ENCODE results near the gene ERCC6L2. TPM values are rescaled to one million over a fixed set of nuclear protein-coding genes. Genes with fewer than 3 reads are reported as not detected.

The ERCC6L2 gene, protein sequence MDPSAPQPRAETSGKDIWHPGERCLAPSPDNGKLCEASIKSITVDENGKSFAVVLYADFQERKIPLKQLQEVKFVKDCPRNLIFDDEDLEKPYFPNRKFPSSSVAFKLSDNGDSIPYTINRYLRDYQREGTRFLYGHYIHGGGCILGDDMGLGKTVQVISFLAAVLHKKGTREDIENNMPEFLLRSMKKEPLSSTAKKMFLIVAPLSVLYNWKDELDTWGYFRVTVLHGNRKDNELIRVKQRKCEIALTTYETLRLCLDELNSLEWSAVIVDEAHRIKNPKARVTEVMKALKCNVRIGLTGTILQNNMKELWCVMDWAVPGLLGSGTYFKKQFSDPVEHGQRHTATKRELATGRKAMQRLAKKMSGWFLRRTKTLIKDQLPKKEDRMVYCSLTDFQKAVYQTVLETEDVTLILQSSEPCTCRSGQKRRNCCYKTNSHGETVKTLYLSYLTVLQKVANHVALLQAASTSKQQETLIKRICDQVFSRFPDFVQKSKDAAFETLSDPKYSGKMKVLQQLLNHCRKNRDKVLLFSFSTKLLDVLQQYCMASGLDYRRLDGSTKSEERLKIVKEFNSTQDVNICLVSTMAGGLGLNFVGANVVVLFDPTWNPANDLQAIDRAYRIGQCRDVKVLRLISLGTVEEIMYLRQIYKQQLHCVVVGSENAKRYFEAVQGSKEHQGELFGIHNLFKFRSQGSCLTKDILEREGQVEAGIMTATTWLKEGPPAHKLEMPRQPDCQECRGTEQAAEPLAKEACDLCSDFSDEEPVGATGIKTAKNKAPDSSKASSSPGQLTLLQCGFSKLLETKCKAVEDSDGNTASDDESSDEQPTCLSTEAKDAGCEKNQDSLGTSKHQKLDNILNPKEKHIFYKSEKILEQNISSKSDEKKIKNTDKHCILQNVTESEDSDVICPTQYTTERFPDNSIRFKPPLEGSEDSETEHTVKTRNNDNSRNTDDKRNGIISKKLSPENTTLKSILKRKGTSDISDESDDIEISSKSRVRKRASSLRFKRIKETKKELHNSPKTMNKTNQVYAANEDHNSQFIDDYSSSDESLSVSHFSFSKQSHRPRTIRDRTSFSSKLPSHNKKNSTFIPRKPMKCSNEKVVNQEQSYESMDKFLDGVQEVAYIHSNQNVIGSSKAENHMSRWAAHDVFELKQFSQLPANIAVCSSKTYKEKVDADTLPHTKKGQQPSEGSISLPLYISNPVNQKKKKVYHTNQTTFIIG (N-terminal part only)
- total RNA-seq (2021; ENCODE audit: unreplicated experiment) (39.2 TPM), Bru-seq, nascent RNA (percentile 86 among the genes with signal in this experiment), BruChase-seq, experiment 1, labeled RNA remaining after a 6-hour chase (percentile 74 among the genes with signal in this experiment), BruChase-seq, experiment 2, labeled RNA remaining after a 2-hour chase (percentile 73 among the genes with signal in this experiment)
- polyA plus RNA-seq (2012) = 10.6 and 14.0 TPM in 2 replicates
- long read RNA-seq, partial matches to known transcripts = 26 of 37 reads
- long read RNA-seq, other reads (novel, unspliced or antisense) = 11 of 37 reads

DNA sequence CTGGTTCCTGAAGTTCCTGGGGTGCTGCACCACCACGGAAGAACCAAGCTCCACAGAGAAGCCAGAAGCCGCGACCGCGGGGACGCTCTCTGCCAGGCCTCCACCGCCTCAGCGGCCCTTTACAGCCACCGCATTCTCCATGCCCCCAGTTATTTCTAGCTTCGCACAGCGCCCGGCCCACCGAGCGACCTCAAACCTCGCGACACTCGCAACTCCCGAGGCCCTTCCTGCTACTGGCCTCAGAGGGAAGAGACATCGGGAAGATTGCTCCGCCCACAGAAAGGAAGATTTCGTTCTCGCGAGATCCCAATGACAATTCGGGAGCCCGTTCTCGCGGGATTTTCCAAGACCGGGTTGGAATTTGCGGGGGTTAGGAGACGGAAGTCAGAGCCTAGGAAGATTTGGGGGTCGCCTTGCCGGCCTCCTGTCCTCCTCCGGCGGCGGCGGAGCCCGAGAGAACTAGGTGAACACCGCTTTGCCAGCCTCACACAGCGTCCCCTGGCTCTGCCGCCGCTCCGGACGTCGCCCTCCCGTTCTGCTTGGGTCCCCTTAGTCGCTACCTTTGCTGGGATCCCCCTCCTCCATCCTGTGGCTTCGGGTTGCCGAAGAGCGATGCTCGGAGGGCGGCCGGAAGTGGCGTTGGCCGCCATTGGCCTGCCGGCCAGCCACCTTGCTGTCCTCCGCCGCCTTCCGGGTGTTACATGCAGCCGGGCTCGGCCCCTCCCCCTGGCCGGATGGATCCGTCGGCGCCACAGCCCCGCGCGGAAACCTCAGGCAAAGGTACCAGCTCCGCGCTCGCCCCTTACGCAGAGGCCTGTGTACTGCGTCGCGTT is at the start of gene ERCC6L2:
Gene ERCC6L2, plus strand, starts transcription at position 387 of the 833 bp plus-strand sequence. Its CDS starts 348 bp downstream, at position 735.
- Histone ChIP-seq H3K4me2 (ENCODE audit: low read length) (no peak within 1 kb of the TSS), H3K9me3 (ENCODE audit: control insufficient read depth in 1 of 2, insufficient read depth in 1 of 2, low read depth in 1 of 2, low read length in 2 of 2) (no peaks in the 10 kb centered on the region), H3K27ac (ENCODE audit: low read depth, low read length) (no peak within 1 kb of the TSS; the same call in 1 of the 2 replicates), H3K4me3 (replicated peaks in 1 of 2; ENCODE audit: low read depth in 1 of 2, low read length in 2 of 2) (no peak within 1 kb of the TSS), H3K79me2 (ENCODE audit: insufficient read depth, low read length) (peaks cover 37% of the 10 kb centered on the region), H2AFZ (ENCODE audit: low read depth, low read length, poor library complexity, severe bottlenecking) (peak within 1 kb of the TSS; percentile 65), H3K27me3 (ENCODE audit: insufficient read depth, low read length) (no peaks in the 10 kb centered on the region), H3K4me1 (ENCODE audit: control insufficient read depth in 1 of 2, insufficient read depth in 2 of 2, low read length in 2 of 2) (peaks cover 4 to 7% of the 10 kb centered on the region in 2 experiments; a peak in 3 of 4 replicates), H3K9ac (ENCODE audit: low read length) (no peak within 1 kb of the TSS), H4K20me1 (ENCODE audit: insufficient read depth) (no peaks in the 10 kb centered on the region), H3K36me3 (ENCODE audit: control insufficient read depth in 1 of 2, insufficient read depth in 2 of 2, low read length in 2 of 2) (peaks cover 0 to 3% of the 10 kb centered on the region in 2 experiments; a peak in 1 of 4 replicates), H3K9me2 (ENCODE audit: insufficient read depth) (no peaks in the 10 kb centered on the region)
- CTCF ChIA-PET = no interaction called here
- intact Hi-C loops (cut with micrococcal nuclease) = loop anchor here (5.0 kb wide), 2 partner anchors 368 to 448 kb away; no protein-coding TSS in a partner anchor
- ATAC-seq (peak; percentile 88), DNase-seq (ENCODE audit: low read depth, low spot score) (peak; percentile 99)
- BruUV-seq (replicated peaks) = no TSS peak
- POLR2A ChIA-PET = interaction anchor here (0.6 to 1.6 kb wide), 4 partner anchors 9 to 139 kb away, joined by 3 to 7 read pairs (median 4); no protein-coding TSS in a partner anchor
- RAD21 ChIA-PET (ENCODE audit: low non-redundant PET in 1 of 2, low total read pairs in 2 of 2, uncharacterized antibody in 2 of 2, unreplicated experiment in 2 of 2) = no interaction called here
- TF ChIP-seq JUND (IDR thresholded peaks at IDR 0.05) (peak; percentile 22; the same call in 1 of the 2 replicates), ATF3 (IDR thresholded peaks at IDR 0.05) (no peak), SIN3A (IDR thresholded peaks at IDR 0.05; ENCODE audit: low read depth) (peak; percentile 85), CTCF (IDR thresholded peaks at IDR 0.05 in 2 of 3, conservative IDR thresholded peaks at IDR 0.05 in 1 of 3; ENCODE audit: borderline replicate concordance in 1 of 3, insufficient read depth in 1 of 3, low read depth in 2 of 3, low read length in 2 of 3) (no peak), SP1 (IDR thresholded peaks at IDR 0.05; ENCODE audit: low read depth) (peak; percentile 67), RAD21 (IDR thresholded peaks at IDR 0.05; ENCODE audit: low read depth) (peak; percentile 13; the same call in 1 of the 2 replicates), ELF1 (IDR thresholded peaks at IDR 0.05; ENCODE audit: borderline replicate concordance, low read depth) (peak; percentile 79), POLR2A (IDR thresholded peaks at IDR 0.05; ENCODE audit: borderline replicate concordance, extremely low read depth, insufficient read depth, insufficient read length) (peak; percentile 77), REST (IDR thresholded peaks at IDR 0.05; ENCODE audit: low read depth) (no peak), EZH2phosphoT487 (IDR thresholded peaks at IDR 0.05; ENCODE audit: borderline replicate concordance) (no peak)
- TF ChIP-seq, protein P1, sequence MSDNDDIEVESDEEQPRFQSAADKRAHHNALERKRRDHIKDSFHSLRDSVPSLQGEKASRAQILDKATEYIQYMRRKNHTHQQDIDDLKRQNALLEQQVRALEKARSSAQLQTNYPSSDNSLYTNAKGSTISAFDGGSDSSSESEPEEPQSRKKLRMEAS (IDR thresholded peaks at IDR 0.05) = peak; percentile 84
